Ovary (tissue), 10 donors: Measurements from ENCODE around the gene KEL. TPM values are rescaled to one million over a fixed set of nuclear protein-coding genes. Genes with fewer than 3 reads are reported as not detected.
A peak's percentile ranks its signal among the peaks of the same experiment; 100 is the strongest.

Experiments
- DNase-seq, 5 donors: peaks; one replicate each; pipeline ENCODE4 v3.0.0-alpha.2; 2019 to 2020
- H3K27ac ChIP-seq, 2 donors: fragments of 200-600 bp; one replicate each; pipeline versions ENCODE4 v1.5.1 to v1.8.0; 2019 to 2022
- H3K27me3 ChIP-seq: fragments of 200-600 bp; one replicate; pipeline ENCODE4 v1.8.0; 2022
- H3K36me3 ChIP-seq: fragments of 200-600 bp; sonication (generic); one replicate; pipeline ENCODE4 v1.5.1; 2019
- H3K4me1 ChIP-seq: one replicate; pipeline ENCODE4 v1.8.1; 2013; ENCODE audit warnings: mild to moderate bottlenecking, moderate library complexity; ENCODE audit not compliant: insufficient read depth
- H3K4me3 ChIP-seq: fragments of 200-600 bp; sonication (generic); one replicate; pipeline ENCODE4 v1.5.1; 2017
- H3K9me3 ChIP-seq, 2 donors: fragments of 200-600 bp in 1 of 2; sonication (generic) in 1 of 2; one replicate each; pipeline versions ENCODE4 v1.5.1 to v1.8.1; 2013 to 2019; ENCODE audit warnings: mild to moderate bottlenecking in 1 of 2, moderate library complexity in 1 of 2
- EP300 ChIP-seq: sonication (generic); formaldehyde crosslinking; IDR thresholded peaks from one replicate; pipeline ENCODE4 v1.6.1; 2017; ENCODE audit warnings: antibody characterized with exemption
- POLR2A ChIP-seq: fragments of 450-650 bp; IDR thresholded peaks from one replicate; pipeline ENCODE4 v1.6.1; 2017; ENCODE audit warnings: antibody characterized with exemption, mild to moderate bottlenecking, moderate library complexity
- WGBS, 3 donors: extraction: QIAGEN DNeasy Blood & Tissue Kit in 1 of 3; methylation state at CpG; one replicate each; pipeline versions ENCODE4 v1.1.5 to v1.1.7; 2013 to 2017; 5-methylcytosine and 5-hydroxymethylcytosine counted together
- intact Hi-C, 4 donors: fragments of 100-400 bp; cut with DNase I; formaldehyde crosslinking; loops; one replicate each; pipeline versions ENCODE4 v1.11.0 to v1.15.1; 2022 to 2023
- long read RNA-seq, 3 donors: library from polyadenylated mRNA in 2 of 3; unstranded in 2 of 3; transcript quantifications; one replicate each; pipeline ENCODE4 v2.0.0 and lab custom pipeline, GENCODE V29; 2021 to 2026
- polyA plus RNA-seq, 2 donors: library from polyadenylated mRNA; stranded (reverse); fragments of 200-250 nt in 1 of 2; fragments of 350-450 nt in 1 of 2; fragmentation: Illumina TruSeq in 1 of 2; extraction: RNeasy Lipid Tissue Mini Kit (QIAGEN cat#74804) in 1 of 2; gene quantifications; one replicate each; pipeline ENCODE4 v1.2.3, GENCODE V29; 2013 to 2014
- total RNA-seq, 7 donors: library from RNA; depleted of rRNA in 2 of 7; stranded (reverse); fragments of >200 nt in 2 of 7; fragmentation: NEBNext Ultra II Directional in 3 of 7; extraction: Animal tissue kit (Norgen Biotek cat#: 25700) in 3 of 7; gene quantifications; one replicate each; pipeline versions ENCODE4 v1.1.0 to v1.2.4, GENCODE V29; 2016 to 2023
- TF ChIP-seq, protein P1 (sequence below), 3 donors: fragments of 450-650 bp in 2 of 3; fragments of 200-600 bp in 1 of 3; IDR thresholded peaks; one replicate each; pipeline versions ENCODE4 v1.5.1 to v1.8.0; 2016 to 2022; ENCODE audit warnings: antibody characterized with exemption in 3 of 3, mild to moderate bottlenecking in 1 of 3
- donor health status: DM: no; HTN: no; CAD: no; lungs with moderate emphysema.
- donor health status: DM: no; HTN: no; CAD: no.
- donor health status: Bipolar disorder and iron deficiency.
- donor health status: DM: yes; HTN: yes; CAD: no.
- donor health status: DM: no; HTN: no; CAD: no.
- donor health status: DM: yes; HTN: yes; CAD: no.

Gene KEL, protein sequence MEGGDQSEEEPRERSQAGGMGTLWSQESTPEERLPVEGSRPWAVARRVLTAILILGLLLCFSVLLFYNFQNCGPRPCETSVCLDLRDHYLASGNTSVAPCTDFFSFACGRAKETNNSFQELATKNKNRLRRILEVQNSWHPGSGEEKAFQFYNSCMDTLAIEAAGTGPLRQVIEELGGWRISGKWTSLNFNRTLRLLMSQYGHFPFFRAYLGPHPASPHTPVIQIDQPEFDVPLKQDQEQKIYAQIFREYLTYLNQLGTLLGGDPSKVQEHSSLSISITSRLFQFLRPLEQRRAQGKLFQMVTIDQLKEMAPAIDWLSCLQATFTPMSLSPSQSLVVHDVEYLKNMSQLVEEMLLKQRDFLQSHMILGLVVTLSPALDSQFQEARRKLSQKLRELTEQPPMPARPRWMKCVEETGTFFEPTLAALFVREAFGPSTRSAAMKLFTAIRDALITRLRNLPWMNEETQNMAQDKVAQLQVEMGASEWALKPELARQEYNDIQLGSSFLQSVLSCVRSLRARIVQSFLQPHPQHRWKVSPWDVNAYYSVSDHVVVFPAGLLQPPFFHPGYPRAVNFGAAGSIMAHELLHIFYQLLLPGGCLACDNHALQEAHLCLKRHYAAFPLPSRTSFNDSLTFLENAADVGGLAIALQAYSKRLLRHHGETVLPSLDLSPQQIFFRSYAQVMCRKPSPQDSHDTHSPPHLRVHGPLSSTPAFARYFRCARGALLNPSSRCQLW
- total RNA-seq (1 to 10 TPM in 2 of 7 donors, under 1 TPM in 4, not detected in 1; 0.20 to 2.5 (median 0.78) TPM), polyA plus RNA-seq (under 1 TPM; 0.11 to 0.13 TPM)
- long read RNA-seq, donor 1 = 0 reads
- long read RNA-seq, donor 2 = 0 reads
- long read RNA-seq, donor 3 = 0 reads

GRCh38 chr7:142961973-142962926 lies at the start of gene KEL:
Gene KEL, minus strand, starts transcription at chr7:142962363. Its CDS starts 157 bp downstream, at chr7:142962206.
- H3K27ac ChIP-seq = no peak within 1 kb of the TSS
- intact Hi-C loops = no loop called here
- no peak for DNase-seq
- no peak for TF ChIP-seq POLR2A
- TF ChIP-seq EP300 = no peak
- TF ChIP-seq, protein P1, sequence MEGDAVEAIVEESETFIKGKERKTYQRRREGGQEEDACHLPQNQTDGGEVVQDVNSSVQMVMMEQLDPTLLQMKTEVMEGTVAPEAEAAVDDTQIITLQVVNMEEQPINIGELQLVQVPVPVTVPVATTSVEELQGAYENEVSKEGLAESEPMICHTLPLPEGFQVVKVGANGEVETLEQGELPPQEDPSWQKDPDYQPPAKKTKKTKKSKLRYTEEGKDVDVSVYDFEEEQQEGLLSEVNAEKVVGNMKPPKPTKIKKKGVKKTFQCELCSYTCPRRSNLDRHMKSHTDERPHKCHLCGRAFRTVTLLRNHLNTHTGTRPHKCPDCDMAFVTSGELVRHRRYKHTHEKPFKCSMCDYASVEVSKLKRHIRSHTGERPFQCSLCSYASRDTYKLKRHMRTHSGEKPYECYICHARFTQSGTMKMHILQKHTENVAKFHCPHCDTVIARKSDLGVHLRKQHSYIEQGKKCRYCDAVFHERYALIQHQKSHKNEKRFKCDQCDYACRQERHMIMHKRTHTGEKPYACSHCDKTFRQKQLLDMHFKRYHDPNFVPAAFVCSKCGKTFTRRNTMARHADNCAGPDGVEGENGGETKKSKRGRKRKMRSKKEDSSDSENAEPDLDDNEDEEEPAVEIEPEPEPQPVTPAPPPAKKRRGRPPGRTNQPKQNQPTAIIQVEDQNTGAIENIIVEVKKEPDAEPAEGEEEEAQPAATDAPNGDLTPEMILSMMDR (IDR thresholded peaks at IDR 0.05) = no peak
- WGBS, 3 donors = 64 to 71% (median 69%) methylated on average over 9 of the region's 9 CpGs
- H3K27me3 ChIP-seq = no peaks in the 10 kb centered on the region
- no peaks in the 10 kb centered on the region for H3K4me1 ChIP-seq
- H3K36me3 ChIP-seq = no peaks in the 10 kb centered on the region
- H3K9me3 ChIP-seq = no peaks in the 10 kb centered on the region
- no peak within 1 kb of the TSS for H3K4me3 ChIP-seq

DNA sequence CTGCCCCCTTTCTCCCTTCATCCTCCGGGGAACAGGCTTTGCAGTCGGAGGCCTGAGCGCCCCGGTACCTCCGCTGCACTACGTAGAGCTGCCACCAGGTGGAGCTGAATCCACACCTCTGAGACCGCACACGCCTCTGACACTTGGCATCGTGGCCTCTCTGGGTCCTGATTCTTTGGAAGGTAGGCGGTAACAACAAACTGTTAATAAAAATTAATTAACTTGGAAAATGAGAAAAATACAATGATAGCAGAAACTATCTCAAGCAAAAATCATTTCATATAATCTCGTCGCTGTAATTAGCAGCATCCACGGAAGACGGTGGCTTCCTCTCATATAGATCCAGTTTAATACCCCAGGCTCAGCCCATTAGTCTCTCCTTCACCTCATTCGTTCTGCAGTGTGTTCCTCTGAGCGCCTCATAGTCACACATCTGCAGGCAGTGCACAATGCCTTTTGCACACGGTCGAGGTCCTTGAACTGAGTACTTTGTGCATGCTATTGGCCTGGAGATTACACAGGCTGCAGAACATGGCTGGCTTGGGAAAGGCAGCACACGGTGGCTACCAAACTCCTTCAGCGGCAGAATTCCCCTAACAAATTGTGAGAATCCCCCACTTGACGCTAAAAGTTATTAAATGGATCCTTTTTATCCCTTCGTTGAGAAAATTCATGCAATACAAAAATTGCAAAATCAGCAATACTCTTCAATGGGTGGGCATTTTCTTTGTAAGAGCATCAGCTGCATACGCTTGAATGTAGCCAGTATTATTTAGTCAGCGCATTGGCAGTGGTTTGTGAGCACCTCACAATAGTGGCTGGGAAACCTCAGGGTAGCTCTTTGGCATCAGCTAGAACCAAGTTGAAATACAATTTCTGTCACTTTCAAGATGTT lies 46.1 kb upstream of the KEL start:
- Histone ChIP-seq H3K4me1 (no peaks in the 10 kb centered on the region), H3K27ac (no peak overlapping the region), H3K36me3 (no peaks in the 10 kb centered on the region), H3K4me3 (no peak overlapping the region), H3K27me3 (no peaks in the 10 kb centered on the region), H3K9me3 (no peaks in the 10 kb centered on the region)
- no peak for TF ChIP-seq POLR2A
- TF ChIP-seq, protein P1 (IDR thresholded peaks at IDR 0.05) = peak; percentile 21 to 75 (median 42)
- intact Hi-C loops = loop anchor here (5.0 to 10.0 kb wide), 5 partner anchors 153 to 209 kb away; partner anchors contain the start of gene EPHB6 (in 1 of the 4)
- 40 to 43% (median 41%) methylated on average over 24 of the region's 24 CpGs for WGBS, 3 donors
- peak; percentile 31 to 83 (median 62) for DNase-seq

- TF ChIP-seq, protein P1 (IDR thresholded peaks at IDR 0.05) = no peak
- TF ChIP-seq EP300 (no peak), POLR2A (no peak)
- no peaks in the 10 kb centered on the region for H3K36me3 ChIP-seq
- no peak overlapping the region for H3K4me3 ChIP-seq
- 76 to 78% (median 76%) methylated on average over 6 of the region's 6 CpGs for WGBS, 3 donors
- DNase-seq = no peak
- H3K27me3 ChIP-seq = no peaks in the 10 kb centered on the region
- H3K27ac ChIP-seq = no peak overlapping the region
- no peaks in the 10 kb centered on the region for H3K9me3 ChIP-seq
- intact Hi-C loops = loop anchor here (5.0 to 10.0 kb wide), 5 partner anchors 151 to 212 kb away; partner anchors contain the start of gene EPHB6 (in 1 of the 4)
- H3K4me1 ChIP-seq = no peaks in the 10 kb centered on the region
These were observed 43.6 kb upstream of the KEL start for GRCh38 chr7:143005632-143006260.
